ENCODE measurements around the gene B3GAT3. TPM values are rescaled to one million over a fixed set of nuclear protein-coding genes. Genes with fewer than 3 reads are reported as not detected.

The B3GAT3 gene
- total RNA-seq, 4 donors from 2014 or later = 18.8 to 40.7 (median 23.2) TPM

GRCh38 chr11:62567018-62567633, 54.7 kb downstream of the B3GAT3 start:
- TF ChIP-seq, protein P1, sequence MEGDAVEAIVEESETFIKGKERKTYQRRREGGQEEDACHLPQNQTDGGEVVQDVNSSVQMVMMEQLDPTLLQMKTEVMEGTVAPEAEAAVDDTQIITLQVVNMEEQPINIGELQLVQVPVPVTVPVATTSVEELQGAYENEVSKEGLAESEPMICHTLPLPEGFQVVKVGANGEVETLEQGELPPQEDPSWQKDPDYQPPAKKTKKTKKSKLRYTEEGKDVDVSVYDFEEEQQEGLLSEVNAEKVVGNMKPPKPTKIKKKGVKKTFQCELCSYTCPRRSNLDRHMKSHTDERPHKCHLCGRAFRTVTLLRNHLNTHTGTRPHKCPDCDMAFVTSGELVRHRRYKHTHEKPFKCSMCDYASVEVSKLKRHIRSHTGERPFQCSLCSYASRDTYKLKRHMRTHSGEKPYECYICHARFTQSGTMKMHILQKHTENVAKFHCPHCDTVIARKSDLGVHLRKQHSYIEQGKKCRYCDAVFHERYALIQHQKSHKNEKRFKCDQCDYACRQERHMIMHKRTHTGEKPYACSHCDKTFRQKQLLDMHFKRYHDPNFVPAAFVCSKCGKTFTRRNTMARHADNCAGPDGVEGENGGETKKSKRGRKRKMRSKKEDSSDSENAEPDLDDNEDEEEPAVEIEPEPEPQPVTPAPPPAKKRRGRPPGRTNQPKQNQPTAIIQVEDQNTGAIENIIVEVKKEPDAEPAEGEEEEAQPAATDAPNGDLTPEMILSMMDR (IDR thresholded peaks at IDR 0.05) = no peak
- ATAC-seq (ENCODE audit: low FRiP score) = no peak
- DNase-seq (ENCODE audit: low spot score) = no peak

DNA sequence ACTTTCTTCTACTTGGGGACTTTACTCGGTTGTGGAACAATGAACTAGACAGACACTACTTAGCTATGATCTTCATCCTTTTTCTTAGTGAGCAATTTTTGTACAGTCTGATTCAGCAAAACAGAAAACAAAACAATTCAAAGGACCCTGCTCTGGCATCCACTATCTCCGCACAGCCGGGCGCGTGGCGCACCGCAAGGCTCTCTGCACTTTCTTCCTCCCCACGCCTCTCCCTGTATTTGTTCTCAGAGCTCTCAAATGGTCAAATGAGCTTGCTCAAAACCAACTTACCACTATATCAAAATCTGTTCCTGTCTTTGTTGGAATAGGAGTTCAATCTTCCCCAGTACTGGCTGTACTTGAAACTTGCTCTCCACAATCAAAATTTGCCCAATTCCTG, 55.5 kb downstream of the B3GAT3 start:
- ATAC-seq (ENCODE audit: low FRiP score) (no peak), DNase-seq (ENCODE audit: low spot score) (no peak)
- TF ChIP-seq, protein P1 (IDR thresholded peaks at IDR 0.05) = no peak

Small RNAs within 50 kb of the gene (small RNA-seq; reads per million reads assigned to genes)
- not detected for gene AP001458.1
- not detected for gene MIR6747
- gene SNORA57 = not detected

Other genes with a start within 250 kb of the B3GAT3 start
- not detected for gene SCGB1A1, start 203.0 kb downstream of the B3GAT3 start, total RNA-seq
- gene AHNAK, start 75.2 kb downstream of the B3GAT3 start, total RNA-seq = 1,000 to 10,000 TPM in 3 of 4 donors, 100 to 1,000 TPM in 1; 874 to 1,336 (median 1,047) TPM
- 1,000 to 10,000 TPM; 1,194 to 1,561 (median 1,267) TPM for gene EEF1G, start 48.1 kb downstream of the B3GAT3 start, total RNA-seq
- gene TUT1, start 30.5 kb downstream of the B3GAT3 start, total RNA-seq = 10 to 100 TPM in 3 of 4 donors, 1 to 10 TPM in 1; 7.9 to 11.0 (median 10.5) TPM
- gene MTA2, start 20.1 kb downstream of the B3GAT3 start, total RNA-seq = 100 to 1,000 TPM in 2 of 4 donors, 10 to 100 TPM in 2; 77.1 to 172 (median 89.6) TPM
- gene EML3, start 9.2 kb downstream of the B3GAT3 start, total RNA-seq = 10 to 100 TPM; 40.7 to 68.6 (median 52.0) TPM
- gene ROM1, start 8.7 kb downstream of the B3GAT3 start, total RNA-seq = 10 to 100 TPM in 3 of 4 donors, 1 to 10 TPM in 1; 7.9 to 12.7 (median 11.4) TPM
- gene GANAB, start 24.6 kb upstream of the B3GAT3 start, total RNA-seq = 100 to 1,000 TPM; 108 to 166 (median 128) TPM
- 10 to 100 TPM; 11.9 to 27.7 (median 17.2) TPM for gene INTS5, start 31.3 kb upstream of the B3GAT3 start, total RNA-seq
- gene C11orf98, start 43.2 kb upstream of the B3GAT3 start, total RNA-seq = 10 to 100 TPM; 18.3 to 42.9 (median 33.3) TPM
- 10 to 100 TPM in 1 of 4 donors, 1 to 10 TPM in 3; 2.8 to 18.4 (median 7.0) TPM for gene CSKMT, start 43.3 kb upstream of the B3GAT3 start, total RNA-seq
- gene UQCC3, start 49.7 kb upstream of the B3GAT3 start, total RNA-seq = 1 to 10 TPM; 7.3 to 9.9 (median 8.2) TPM
- gene LBHD1, start 50.3 kb upstream of the B3GAT3 start, total RNA-seq = 1 to 10 TPM; 3.0 to 6.8 (median 5.7) TPM
- gene UBXN1, start 57.1 kb upstream of the B3GAT3 start, total RNA-seq = 100 to 1,000 TPM; 135 to 196 (median 167) TPM
- 10 to 100 TPM; 30.9 to 49.3 (median 44.5) TPM for gene LRRN4CL, start 67.5 kb upstream of the B3GAT3 start, total RNA-seq
- 10 to 100 TPM; 37.1 to 51.2 (median 48.2) TPM for gene BSCL2, start 85.4 kb upstream of the B3GAT3 start, total RNA-seq
- not detected for gene GNG3, start 85.7 kb upstream of the B3GAT3 start, total RNA-seq
- 10 to 100 TPM; 10.7 to 42.6 (median 25.2) TPM for gene HNRNPUL2, start 105.5 kb upstream of the B3GAT3 start, total RNA-seq
- gene TTC9C, start 106.5 kb upstream of the B3GAT3 start, total RNA-seq = 10 to 100 TPM; 13.8 to 24.4 (median 19.0) TPM
- 1 to 10 TPM; 5.3 to 7.3 (median 5.8) TPM for gene ZBTB3, start 132.2 kb upstream of the B3GAT3 start, total RNA-seq
- gene POLR2G, start 139.6 kb upstream of the B3GAT3 start, total RNA-seq = 10 to 100 TPM; 37.9 to 57.9 (median 50.5) TPM
- 10 to 100 TPM; 11.7 to 20.3 (median 14.9) TPM for gene TAF6L, start 149.4 kb upstream of the B3GAT3 start, total RNA-seq
- gene TMEM179B, start 165.4 kb upstream of the B3GAT3 start, total RNA-seq = 10 to 100 TPM; 36.4 to 69.7 (median 57.1) TPM
- 10 to 100 TPM; 20.8 to 45.1 (median 30.3) TPM for gene TMEM223, start 170.0 kb upstream of the B3GAT3 start, total RNA-seq
- 100 to 1,000 TPM in 1 of 4 donors, 10 to 100 TPM in 3; 51.9 to 101 (median 78.3) TPM for gene NXF1, start 183.5 kb upstream of the B3GAT3 start, total RNA-seq
- 10 to 100 TPM; 32.2 to 43.1 (median 37.4) TPM for gene STX5, start 210.1 kb upstream of the B3GAT3 start, total RNA-seq
- gene TEX54, start 210.9 kb upstream of the B3GAT3 start, total RNA-seq = not detected
- gene WDR74, start 217.6 kb upstream of the B3GAT3 start, total RNA-seq = 100 to 1,000 TPM in 1 of 4 donors, 10 to 100 TPM in 3; 32.3 to 138 (median 40.8) TPM

All from omental fat pad (tissue), 4 donors.